Upper lobe of left lung (tissue), 6 donors: ENCODE results near the gene THBS1. TPM values are rescaled to one million over a fixed set of nuclear protein-coding genes. Genes with fewer than 3 reads are reported as not detected.

Source experiments
- ATAC-seq, 2 donors: fragments of 200-7000 bp; cut with Tn5 transposase; one replicate each; pipeline ENCODE4 v1.9.1; 2022; ENCODE audit warnings: mild to moderate bottlenecking in 2 of 2, moderate library complexity in 2 of 2; ENCODE audit not compliant: low FRiP score in 2 of 2
- DNase-seq, 2 donors: peaks; one replicate each; pipeline ENCODE4 v3.0.0-alpha.2; 2019 to 2020
- H3K27ac ChIP-seq, 4 donors: fragments of 200-600 bp; sonication (generic); one replicate each; pipeline ENCODE4 v1.5.1; 2016 to 2019
- H3K27me3 ChIP-seq, 4 donors: fragments of 200-600 bp; sonication (generic); one replicate each; pipeline ENCODE4 v1.5.1; 2017 to 2019
- H3K36me3 ChIP-seq, 4 donors: fragments of 200-600 bp; sonication (generic); one replicate each; pipeline ENCODE4 v1.5.1; 2016 to 2019
- H3K4me1 ChIP-seq, 4 donors: fragments of 200-600 bp; sonication (generic); one replicate each; pipeline ENCODE4 v1.5.1; 2018 to 2019
- H3K4me3 ChIP-seq, 4 donors: fragments of 200-600 bp; sonication (generic); one replicate each; pipeline ENCODE4 v1.5.1; 2017 to 2019; ENCODE audit warnings: mild to moderate bottlenecking in 2 of 4, moderate library complexity in 1 of 4
- H3K9me3 ChIP-seq, 4 donors: fragments of 200-600 bp; sonication (generic); one replicate each; pipeline ENCODE4 v1.5.1; 2018 to 2019
- CTCF ChIP-seq, 6 experiments: fragments of 450-650 bp in 4 of 6; fragments of 200-600 bp in 2 of 6; sonication (generic) in 2 of 6; IDR thresholded peaks; one replicate each; pipeline ENCODE4 v1.5.1; 2016 to 2019; ENCODE audit warnings: antibody characterized with exemption in 6 of 6
- EP300 ChIP-seq, 4 donors: sonication (generic); formaldehyde crosslinking; IDR thresholded peaks; one replicate each; pipeline ENCODE4 v1.5.1; 2017; ENCODE audit warnings: antibody characterized with exemption in 4 of 4, control low read depth in 2 of 4
- POLR2A ChIP-seq, 4 donors: fragments of 450-650 bp; IDR thresholded peaks; one replicate each; pipeline ENCODE4 v1.5.1; 2016 to 2017; ENCODE audit warnings: antibody characterized with exemption in 4 of 4, mild to moderate bottlenecking in 2 of 4
- POLR2AphosphoS5 ChIP-seq, 2 donors: sonication (generic); formaldehyde crosslinking; IDR thresholded peaks; one replicate each; pipeline ENCODE4 v1.5.1; 2017; ENCODE audit warnings: antibody characterized with exemption in 2 of 2
- WGBS, 2 donors: methylation state at CpG; one replicate each; pipeline ENCODE4 v1.1.5; 2017 to 2018; 5-methylcytosine and 5-hydroxymethylcytosine counted together
- total RNA-seq, 6 donors: library from RNA; depleted of rRNA in 4 of 6; stranded (reverse); fragments of >200 nt in 4 of 6; gene quantifications; one replicate each; pipeline versions ENCODE4 v1.1.0 to v1.2.1, GENCODE V29; 2016 to 2021
- donor health status: DM: no; HTN: no; CAD: no; lungs with moderate emphysema.
- donor health status: DM: no; HTN: yes; CAD: no; lungs with severe emphysema.

Gene THBS1
- total RNA-seq, 6 donors from 2014 or later = 405 to 497 (median 457) TPM

GRCh38 chr15:39553947-39554693 is 26.8 kb upstream of the THBS1 start:
- WGBS, 2 donors = 49 to 52% methylated on average over 2 of the region's 2 CpGs
- ATAC-seq = no peak

GRCh38 chr15:39554746-39555387 is 26.0 kb upstream of the THBS1 start:
- no peaks in the 10 kb centered on the region for H3K4me1 ChIP-seq
- no peak overlapping the region for H3K27ac ChIP-seq
- TF ChIP-seq POLR2A (IDR thresholded peaks at IDR 0.05) (no peak), POLR2AphosphoS5 (IDR thresholded peaks at IDR 0.05) (no peak), EP300 (IDR thresholded peaks at IDR 0.05) (no peak), CTCF (IDR thresholded peaks at IDR 0.05) (no peak)
- no peaks in the 10 kb centered on the region for H3K27me3 ChIP-seq
- ATAC-seq = no peak
- H3K36me3 ChIP-seq = no peaks in the 10 kb centered on the region
- no peaks in the 10 kb centered on the region for H3K9me3 ChIP-seq
- no peak overlapping the region for H3K4me3 ChIP-seq
- DNase-seq = no peak

More at GRCh38 chr15:39553947-39554693, 26.8 kb upstream of the THBS1 start:
- Histone ChIP-seq H3K27ac (no peak overlapping the region), H3K4me1 (no peaks in the 10 kb centered on the region), H3K36me3 (no peaks in the 10 kb centered on the region), H3K4me3 (no peak overlapping the region), H3K27me3 (no peaks in the 10 kb centered on the region), H3K9me3 (no peaks in the 10 kb centered on the region)
- DNase-seq = peak in 1 of 2 donors; percentile 29
- no peak for TF ChIP-seq POLR2AphosphoS5 (IDR thresholded peaks at IDR 0.05)
- no peak for TF ChIP-seq CTCF (IDR thresholded peaks at IDR 0.05)
- no peak for TF ChIP-seq POLR2A (IDR thresholded peaks at IDR 0.05)
- no peak for TF ChIP-seq EP300 (IDR thresholded peaks at IDR 0.05)

- 78 to 88% methylated on average over 4 of the region's 4 CpGs for WGBS, 2 donors
- Histone ChIP-seq H3K27me3 (no peaks in the 10 kb centered on the region), H3K4me1 (no peaks in the 10 kb centered on the region), H3K4me3 (no peak overlapping the region), H3K9me3 (no peaks in the 10 kb centered on the region), H3K27ac (no peak overlapping the region), H3K36me3 (no peaks in the 10 kb centered on the region)
- no peak for ATAC-seq
- TF ChIP-seq CTCF (IDR thresholded peaks at IDR 0.05) = no peak
- no peak for TF ChIP-seq POLR2A (IDR thresholded peaks at IDR 0.05)
- TF ChIP-seq POLR2AphosphoS5 (IDR thresholded peaks at IDR 0.05) = no peak
- TF ChIP-seq EP300 (IDR thresholded peaks at IDR 0.05) = no peak
- DNase-seq = no peak
Measured at GRCh38 chr15:39555885-39556284, 25.0 kb upstream of the THBS1 start.

- TF ChIP-seq POLR2A (IDR thresholded peaks at IDR 0.05) = no peak
- no peak for TF ChIP-seq CTCF (IDR thresholded peaks at IDR 0.05)
- TF ChIP-seq POLR2AphosphoS5 (IDR thresholded peaks at IDR 0.05) = no peak
- TF ChIP-seq EP300 (IDR thresholded peaks at IDR 0.05) = no peak
- Histone ChIP-seq H3K4me3 (no peak overlapping the region), H3K27me3 (no peaks in the 10 kb centered on the region), H3K27ac (no peak overlapping the region), H3K9me3 (no peaks in the 10 kb centered on the region), H3K4me1 (no peaks in the 10 kb centered on the region), H3K36me3 (no peaks in the 10 kb centered on the region)
- WGBS, 2 donors = 79 to 86% methylated on average over 7 of the region's 7 CpGs
- DNase-seq (no peak), ATAC-seq (no peak)
Measured at GRCh38 chr15:39556461-39556860, 24.4 kb upstream of the THBS1 start.
